Measurements from ENCODE around the gene CEACAM1.
A peak's percentile ranks its signal among the peaks of the same experiment; 100 is the strongest.

CEACAM1 gene

GRCh38 chr19:42480335-42481095, 47.8 kb downstream of the CEACAM1 start:
- no peak for TF ChIP-seq CTCF (conservative IDR thresholded peaks at IDR 0.05; ENCODE audit: low read length)
- peak; percentile 59 for DNase-seq (ENCODE audit: low read depth)
- H3K4me3 ChIP-seq (ENCODE audit: low read length) = no peak overlapping the region

GRCh38 chr19:42479736-42480135, 48.5 kb downstream of the CEACAM1 start:
- no peak overlapping the region for H3K4me3 ChIP-seq (ENCODE audit: low read length)
- no peak for DNase-seq (ENCODE audit: low read depth)
- no peak for TF ChIP-seq CTCF (conservative IDR thresholded peaks at IDR 0.05; ENCODE audit: low read length)

GRCh38 chr19:42478765-42479311, 49.4 kb downstream of the CEACAM1 start:
- H3K4me3 ChIP-seq (ENCODE audit: low read length) = no peak overlapping the region
- no peak for TF ChIP-seq CTCF (conservative IDR thresholded peaks at IDR 0.05; ENCODE audit: low read length)
- no peak for DNase-seq (ENCODE audit: low read depth)

GRCh38 chr19:42477933-42478332, 50.3 kb downstream of the CEACAM1 start:
- DNase-seq (ENCODE audit: low read depth) = no peak
- no peak overlapping the region for H3K4me3 ChIP-seq (ENCODE audit: low read length)
- no peak for TF ChIP-seq CTCF (conservative IDR thresholded peaks at IDR 0.05; ENCODE audit: low read length)

- TF ChIP-seq CTCF (conservative IDR thresholded peaks at IDR 0.05; ENCODE audit: low read length) = no peak
- no peak for DNase-seq (ENCODE audit: low read depth)
- no peak overlapping the region for H3K4me3 ChIP-seq (ENCODE audit: low read length)
Measured at GRCh38 chr19:42477117-42477516, 51.2 kb downstream of the CEACAM1 start.

GRCh38 chr19:42475366-42475765, 52.9 kb downstream of the CEACAM1 start:
- no peak for TF ChIP-seq CTCF (conservative IDR thresholded peaks at IDR 0.05; ENCODE audit: low read length)
- no peak overlapping the region for H3K4me3 ChIP-seq (ENCODE audit: low read length)
- DNase-seq (ENCODE audit: low read depth) = no peak

- no peak for DNase-seq (ENCODE audit: low read depth)
- TF ChIP-seq CTCF (conservative IDR thresholded peaks at IDR 0.05; ENCODE audit: low read length) = no peak
- H3K4me3 ChIP-seq (ENCODE audit: low read length) = no peak overlapping the region
Measured at GRCh38 chr19:42474743-42475142, 53.5 kb downstream of the CEACAM1 start.
